K562 (cell line): ENCODE results near the gene FAM20B. TPM values are rescaled to one million over a fixed set of nuclear protein-coding genes. Genes with fewer than 3 reads are reported as not detected.
A peak's percentile ranks its signal among the peaks of the same experiment; 100 is the strongest.

Experiments
- BACH1 ChIP-seq: fragments of 200-800 bp; sonication (Bioruptor generic); IDR thresholded peaks from 2 replicates; pipeline ENCODE4 v1.6.1; 2016; ENCODE audit warnings: missing genetic modification characterization, missing compliant biosample characterization
- BMI1 ChIP-seq: fragments of 150-350 bp; IDR thresholded peaks from 2 replicates; pipeline ENCODE4 v1.6.1; 2014; ENCODE audit warnings: low read length
- C11orf30 ChIP-seq: fragments of 450-650 bp; IDR thresholded peaks from 2 replicates; pipeline ENCODE4 v1.6.1; 2016; ENCODE audit warnings: low read depth, mild to moderate bottlenecking
- CBFA2T2 ChIP-seq: fragments of 450-650 bp; conservative IDR thresholded peaks from 2 replicates; pipeline ENCODE4 v1.6.1; 2017; ENCODE audit warnings: mild to moderate bottlenecking
- FOXJ3 ChIP-seq: sonication (generic); formaldehyde crosslinking; IDR thresholded peaks from 2 replicates; pipeline ENCODE4 v1.4.0; 2020; ENCODE audit warnings: mild to moderate bottlenecking, missing genetic modification reagents
- GTF2E2 ChIP-seq: fragments of 200-800 bp; sonication (Bioruptor generic); IDR thresholded peaks from 2 replicates; pipeline ENCODE4 v1.6.1; 2016; ENCODE audit warnings: missing genetic modification characterization, missing compliant biosample characterization
- GTF2F1 ChIP-seq: IDR thresholded peaks from 2 replicates; pipeline ENCODE4 v1.6.1; 2011; ENCODE audit warnings: low read depth, low read length, improper control_type of control experiment
- IFI16 ChIP-seq: fragments of 250-450 bp; sonication (Bioruptor Pico); IDR thresholded peaks from 2 replicates; pipeline ENCODE4 v2.1.2; 2022; ENCODE audit warnings: mild to moderate bottlenecking, inconsistent platforms
- MAFK ChIP-seq: IDR thresholded peaks from 2 replicates; pipeline ENCODE4 v1.6.1; 2011; ENCODE audit warnings: low read length, improper control_type of control experiment
- MECOM ChIP-seq: fragments of 250-450 bp; sonication (Bioruptor Pico); IDR thresholded peaks from 2 replicates; pipeline ENCODE4 v1.8.0; 2022; ENCODE audit warnings: inconsistent platforms
- RAD51 ChIP-seq: fragments of 450-650 bp; IDR thresholded peaks from 2 replicates; pipeline ENCODE4 v1.7.1; 2016; ENCODE audit warnings: low read depth, mild to moderate bottlenecking, borderline replicate concordance
- SETDB1 ChIP-seq: IDR thresholded peaks from one replicate; pipeline ENCODE4 v1.6.1; 2012; ENCODE audit warnings: low read length, control low read depth, inconsistent platforms
- STAT5A ChIP-seq: IDR thresholded peaks from 2 replicates; pipeline ENCODE4 v1.6.1; 2012; ENCODE audit warnings: low read length, inconsistent platforms, borderline replicate concordance
- TAF1 ChIP-seq: IDR thresholded peaks from 2 replicates; pipeline ENCODE4 v1.6.1; 2011; ENCODE audit warnings: mild to moderate bottlenecking, low read length, moderate library complexity; ENCODE audit not compliant: insufficient read depth, control insufficient read depth, severe bottlenecking; ENCODE audit errors: extremely low read depth
- ZNF41 ChIP-seq: fragments of 250-450 bp; sonication (Bioruptor Pico); conservative IDR thresholded peaks from 2 replicates; pipeline ENCODE4 v1.4.0; 2020; ENCODE audit warnings: mild to moderate bottlenecking
- ZNF561 ChIP-seq: fragments of 450-650 bp; formaldehyde crosslinking; conservative IDR thresholded peaks from 2 replicates; pipeline ENCODE4 v1.4.0; 2020; ENCODE audit warnings: mild to moderate bottlenecking, moderate library complexity
- polyA plus RNA-seq, 8 experiments: library from polyadenylated mRNA; depleted of rRNA in 4 of 8; stranded (reverse) in 5 of 8; unstranded in 3 of 8; fragments of >200 nt; fragmentation: Nextera tagmentation in 2 of 8; fragmentation: Illumina TruSeq in 1 of 8; extraction: Ambion mirVana in 2 of 8; extraction: Trizol in 1 of 8; gene quantifications; 2 replicates each; pipeline versions ENCODE4 v1.2.1 to v1.2.3, GENCODE V29; 2011 to 2014; ENCODE audit warnings: inconsistent platforms in 1 of 8, missing spikeins in 1 of 8
- total RNA-seq, 7 experiments: library from RNA; depleted of rRNA in 6 of 7; stranded (reverse); fragments of >200 nt in 6 of 7; fragmentation: Illumina TruSeq in 2 of 7; extraction: Trizol in 2 of 7; gene quantifications; 2 replicates each; pipeline versions ENCODE4 v1.2.1 to v1.2.3, GENCODE V29; 2011 to 2021; ENCODE audit warnings: low replicate concordance in 1 of 7
- TF ChIP-seq, protein P1 (sequence below): fragments of 450-650 bp; IDR thresholded peaks from 2 replicates; pipeline ENCODE4 v1.7.1; 2018; ENCODE audit warnings: mild to moderate bottlenecking, low read depth; ENCODE audit not compliant: partially characterized antibody
- TF ChIP-seq, protein P2 (sequence below), 2 experiments: fragments of 450-650 bp; IDR thresholded peaks; 2 replicates each; pipeline ENCODE4 v1.6.1; 2016; ENCODE audit warnings: mild to moderate bottlenecking in 2 of 2, borderline replicate concordance in 1 of 2, low read depth in 1 of 2, moderate library complexity in 1 of 2

FAM20B gene
- total and polyA plus RNA-seq, 9 of the 15 experiments (the other 6 are each of a cell fraction or from before 2014, with no cell fraction given) = 7.2 to 67.5 (median 42.9) TPM

DNA sequence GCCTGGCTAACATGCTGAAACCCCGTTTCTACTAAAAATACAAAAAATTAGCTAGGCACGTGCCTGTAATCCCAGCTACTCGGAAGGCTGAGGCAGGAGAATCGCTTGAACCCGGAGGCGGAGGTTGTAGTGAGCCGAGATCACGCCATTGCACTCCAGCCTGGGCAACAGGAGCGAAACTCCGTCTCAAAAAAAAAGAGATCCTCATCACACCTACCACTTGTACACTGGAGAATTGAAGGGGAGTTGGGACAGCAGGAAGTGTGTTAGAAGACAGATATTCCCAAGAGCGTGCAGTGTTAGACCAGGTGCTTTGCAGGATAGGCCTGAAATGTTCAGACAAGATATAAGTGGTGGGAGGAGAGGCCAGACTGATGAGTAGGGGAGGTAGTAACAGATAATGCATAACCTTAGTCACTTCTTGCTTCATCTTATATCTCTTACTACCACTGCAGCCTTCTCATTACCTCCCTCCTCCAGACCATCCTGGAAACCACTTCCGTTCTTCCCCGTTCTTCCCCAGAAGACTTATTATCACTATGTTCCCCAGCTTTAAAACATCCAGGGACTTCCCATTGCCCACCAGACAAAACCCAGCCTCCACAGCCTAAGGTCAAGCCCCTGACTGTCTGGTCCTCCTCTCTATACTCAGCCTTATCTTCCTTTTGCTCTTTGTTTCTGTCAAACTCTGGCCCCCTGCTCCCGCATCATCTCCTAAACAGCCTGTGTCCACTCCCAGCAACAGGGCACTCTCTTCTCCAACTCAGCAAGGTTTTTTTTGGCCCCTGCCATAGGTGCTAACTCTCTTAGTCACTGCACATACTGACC, 21.3 kb downstream of the FAM20B start (continued):
- TF ChIP-seq, protein P1, sequence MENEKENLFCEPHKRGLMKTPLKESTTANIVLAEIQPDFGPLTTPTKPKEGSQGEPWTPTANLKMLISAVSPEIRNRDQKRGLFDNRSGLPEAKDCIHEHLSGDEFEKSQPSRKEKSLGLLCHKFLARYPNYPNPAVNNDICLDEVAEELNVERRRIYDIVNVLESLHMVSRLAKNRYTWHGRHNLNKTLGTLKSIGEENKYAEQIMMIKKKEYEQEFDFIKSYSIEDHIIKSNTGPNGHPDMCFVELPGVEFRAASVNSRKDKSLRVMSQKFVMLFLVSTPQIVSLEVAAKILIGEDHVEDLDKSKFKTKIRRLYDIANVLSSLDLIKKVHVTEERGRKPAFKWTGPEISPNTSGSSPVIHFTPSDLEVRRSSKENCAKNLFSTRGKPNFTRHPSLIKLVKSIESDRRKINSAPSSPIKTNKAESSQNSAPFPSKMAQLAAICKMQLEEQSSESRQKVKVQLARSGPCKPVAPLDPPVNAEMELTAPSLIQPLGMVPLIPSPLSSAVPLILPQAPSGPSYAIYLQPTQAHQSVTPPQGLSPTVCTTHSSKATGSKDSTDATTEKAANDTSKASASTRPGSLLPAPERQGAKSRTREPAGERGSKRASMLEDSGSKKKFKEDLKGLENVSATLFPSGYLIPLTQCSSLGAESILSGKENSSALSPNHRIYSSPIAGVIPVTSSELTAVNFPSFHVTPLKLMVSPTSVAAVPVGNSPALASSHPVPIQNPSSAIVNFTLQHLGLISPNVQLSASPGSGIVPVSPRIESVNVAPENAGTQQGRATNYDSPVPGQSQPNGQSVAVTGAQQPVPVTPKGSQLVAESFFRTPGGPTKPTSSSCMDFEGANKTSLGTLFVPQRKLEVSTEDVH = peak; percentile 79
- TF ChIP-seq ZNF41 (CRISPR knock-in tag) (peak; percentile 77; the same call in 1 of the 2 replicates), GTF2F1 (0 out of 2 replicates have a peak, but pooled peaks have one; percentile 28), IFI16 (CRISPR knock-in tag) (no peak), STAT5A (peak; percentile 100), CBFA2T2 (peak; percentile 100), GTF2E2 (tag) (peak; percentile 70; the same call in 1 of the 2 replicates), MECOM (CRISPR knock-in tag) (peak; percentile 100), RAD51 (peak; percentile 56; the same call in 1 of the 2 replicates), BMI1 (no peak), FOXJ3 (no peak), TAF1 (peak; percentile 80), MAFK (peak; percentile 79), SETDB1 (peak; percentile 33), BACH1 (tag) (peak; percentile 81), ZNF561 (CRISPR knock-in tag) (no peak), C11orf30 (peak; percentile 73)
- TF ChIP-seq, protein P2, sequence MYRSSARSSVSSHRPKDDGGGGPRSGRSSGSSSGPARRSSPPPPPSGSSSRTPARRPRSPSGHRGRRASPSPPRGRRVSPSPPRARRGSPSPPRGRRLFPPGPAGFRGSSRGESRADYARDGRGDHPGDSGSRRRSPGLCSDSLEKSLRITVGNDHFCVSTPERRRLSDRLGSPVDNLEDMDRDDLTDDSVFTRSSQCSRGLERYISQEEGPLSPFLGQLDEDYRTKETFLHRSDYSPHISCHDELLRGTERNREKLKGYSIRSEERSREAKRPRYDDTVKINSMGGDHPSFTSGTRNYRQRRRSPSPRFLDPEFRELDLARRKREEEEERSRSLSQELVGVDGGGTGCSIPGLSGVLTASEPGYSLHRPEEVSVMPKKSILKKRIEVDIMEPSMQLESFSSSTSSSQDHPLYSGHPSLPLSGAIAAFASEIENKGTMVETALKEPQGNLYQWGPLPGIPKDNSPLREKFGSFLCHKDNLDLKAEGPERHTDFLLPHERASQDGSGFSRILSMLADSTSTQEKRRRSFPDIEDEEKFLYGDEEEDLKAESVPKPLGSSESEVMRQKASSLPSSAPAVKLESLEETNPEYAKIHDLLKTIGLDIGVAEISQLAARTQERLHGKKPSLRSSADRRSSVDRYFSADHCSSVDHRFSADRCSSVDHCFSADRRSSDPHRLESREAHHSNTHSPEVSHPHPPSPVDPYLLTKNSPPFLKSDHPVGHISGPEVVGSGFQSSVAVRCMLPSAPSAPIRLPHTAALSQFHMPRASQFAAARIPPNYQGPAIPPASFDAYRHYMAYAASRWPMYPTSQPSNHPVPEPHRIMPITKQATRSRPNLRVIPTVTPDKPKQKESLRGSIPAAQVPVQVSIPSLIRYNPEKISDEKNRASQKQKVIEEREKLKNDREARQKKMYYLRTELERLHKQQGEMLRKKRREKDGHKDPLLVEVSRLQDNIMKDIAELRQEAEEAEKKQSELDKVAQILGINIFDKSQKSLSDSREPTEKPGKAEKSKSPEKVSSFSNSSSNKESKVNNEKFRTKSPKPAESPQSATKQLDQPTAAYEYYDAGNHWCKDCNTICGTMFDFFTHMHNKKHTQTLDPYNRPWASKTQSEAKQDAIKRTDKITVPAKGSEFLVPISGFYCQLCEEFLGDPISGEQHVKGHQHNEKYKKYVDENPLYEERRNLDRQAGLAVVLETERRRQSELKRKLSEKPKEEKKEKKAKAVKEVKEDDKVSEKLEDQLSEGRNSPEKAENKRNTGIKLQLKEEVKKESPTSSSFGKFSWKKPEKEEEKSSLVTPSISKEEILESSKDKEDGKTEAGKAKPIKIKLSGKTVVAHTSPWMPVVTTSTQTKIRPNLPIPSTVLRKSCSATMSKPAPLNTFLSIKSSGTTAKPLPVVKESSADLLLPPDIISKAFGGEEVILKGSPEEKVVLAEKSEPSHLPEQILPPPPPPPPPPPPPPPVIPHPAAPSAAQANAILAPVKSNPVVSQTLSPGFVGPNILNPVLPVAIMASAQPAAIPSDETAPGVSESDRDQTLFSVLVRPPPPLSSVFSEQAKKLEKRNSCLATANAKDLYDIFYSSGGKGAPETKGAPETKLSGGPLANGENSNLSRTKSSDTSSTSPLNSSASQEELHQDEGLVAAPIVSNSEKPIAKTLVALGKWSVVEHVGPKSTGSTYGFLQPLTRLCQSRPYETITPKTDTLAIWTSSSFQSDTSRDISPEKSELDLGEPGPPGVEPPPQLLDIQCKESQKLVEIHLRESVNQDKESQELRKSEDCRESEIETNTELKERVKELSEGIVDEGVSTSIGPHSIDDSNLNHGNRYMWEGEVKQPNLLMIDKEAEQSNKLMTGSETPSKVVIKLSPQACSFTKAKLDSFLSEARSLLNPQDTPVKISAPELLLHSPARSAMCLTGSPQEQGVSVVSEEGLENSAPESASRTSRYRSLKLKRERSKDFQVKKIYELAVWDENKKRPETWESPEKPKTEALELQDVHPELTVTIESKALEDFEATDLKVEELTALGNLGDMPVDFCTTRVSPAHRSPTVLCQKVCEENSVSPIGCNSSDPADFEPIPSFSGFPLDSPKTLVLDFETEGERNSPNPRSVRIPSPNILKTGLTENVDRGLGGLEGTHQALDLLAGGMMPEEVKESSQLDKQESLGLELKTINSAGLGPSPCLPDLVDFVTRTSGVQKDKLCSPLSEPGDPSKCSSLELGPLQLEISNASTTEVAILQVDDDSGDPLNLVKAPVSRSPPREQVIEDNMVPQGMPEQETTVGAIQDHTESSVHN (IDR thresholded peaks at IDR 0.05; ENCODE audit: borderline replicate concordance in 1 of 2, low read depth in 1 of 2) = peak in 1 of 2 experiments; percentile 94; a peak in 2 of 4 replicates
